ENCODE measurements around the gene DNAJB8. TPM values are rescaled to one million over a fixed set of nuclear protein-coding genes. Genes with fewer than 3 reads are reported as not detected.

Gene DNAJB8
- total RNA-seq, 1 experiment from 2014 or later, result not detected

- Histone ChIP-seq H3K23me2 (ENCODE audit: insufficient read length, low read depth, low read length, poor library complexity, severe bottlenecking) (peaks cover 4% of the 10 kb centered on the region), H3K56ac (ENCODE audit: insufficient read length, low read depth, low read length) (no peak overlapping the region), H4K91ac (ENCODE audit: insufficient read length, low read depth, low read length) (no peak overlapping the region), H3K4me2 (ENCODE audit: insufficient read depth, insufficient read length, low read length) (no peak overlapping the region), H3K9ac (ENCODE audit: extremely low read depth, insufficient read length, low read length) (no peak overlapping the region), H4K5ac (ENCODE audit: insufficient read length, low read depth, low read length) (no peak overlapping the region), H4K8ac (replicated peaks; ENCODE audit: insufficient read length, low read depth, low read length) (no peak overlapping the region), H4K20me1 (ENCODE audit: control insufficient read depth, insufficient read depth, insufficient read length) (no peaks in the 10 kb centered on the region), H2AK5ac (ENCODE audit: insufficient read length, low read length) (no peak overlapping the region), H3K4ac (ENCODE audit: low read depth, low read length) (no peak overlapping the region), H3K4me1 (ENCODE audit: insufficient read depth, low read length) (no peaks in the 10 kb centered on the region), H3K14ac (ENCODE audit: insufficient read depth, low read length) (no peak overlapping the region), H3K18ac (ENCODE audit: insufficient read length, low read depth, low read length) (no peak overlapping the region), H2BK15ac (ENCODE audit: low read depth, low read length) (no peak overlapping the region), H2BK5ac (ENCODE audit: insufficient read length, low read length) (no peak overlapping the region), H3K27ac (ENCODE audit: insufficient read length, low read depth, low read length) (no peak overlapping the region), H3K79me2 (ENCODE audit: insufficient read depth, low read length) (no peaks in the 10 kb centered on the region), H3K79me1 (ENCODE audit: insufficient read depth, low read depth, low read length, poor library complexity, severe bottlenecking) (no peaks in the 10 kb centered on the region), H2BK20ac (ENCODE audit: low read depth, low read length, poor library complexity, severe bottlenecking) (no peak overlapping the region), H2AFZ (ENCODE audit: low read length) (no peak overlapping the region), H3K23ac (ENCODE audit: insufficient read length, low read depth, low read length) (no peak overlapping the region), H3K27me3 (ENCODE audit: insufficient read depth, low read length) (peaks cover 3% of the 10 kb centered on the region; the same call in 1 of the 2 replicates), H2BK12ac (ENCODE audit: insufficient read length, low read depth, low read length) (no peak overlapping the region), H2BK120ac (ENCODE audit: low read depth, low read length, poor library complexity, severe bottlenecking) (no peak overlapping the region), H3K9me3 (ENCODE audit: control insufficient read depth, low read depth, low read length) (no peaks in the 10 kb centered on the region), H3T11ph (ENCODE audit: low read length) (no peak overlapping the region)
- no CpG with 5 or more reads among the region's 7 CpGs for WGBS (ENCODE audit: extremely low coverage, insufficient read length, low lambda C conversion rate)
- peaks cover 0 to 4% (median 3%) of the 10 kb centered on the region in 3 experiments; a peak in 2 of 7 replicates for H3K36me3 Mint-ChIP-seq (ENCODE audit: insufficient read depth in 1 of 3, low read depth in 3 of 3)
- H3K27ac Mint-ChIP-seq, result no peak overlapping the region
- DNase-seq, result no peak
- H3K4me3 Mint-ChIP-seq, result no peak overlapping the region
- TF ChIP-seq CTCF (conservative IDR thresholded peaks at IDR 0.05), result no peak
- H3K9me3 Mint-ChIP-seq, result peaks cover 0 to 4% of the 10 kb centered on the region in 2 experiments; a peak in 1 of 5 replicates
- peaks cover 8 to 10% of the 10 kb centered on the region in 2 experiments for H3K4me1 Mint-ChIP-seq
- H3K27me3 Mint-ChIP-seq (ENCODE audit: low read depth), result peaks cover 37% of the 10 kb centered on the region
Observed at GRCh38 chr3:128421966-128422365, 44.7 kb downstream of the DNAJB8 start.

Data from H9 (cell line).